HG02840 (cell line): ENCODE results near the gene KATNAL1.

Source experiments
- ATAC-seq: cut with Tn5 transposase; IDR thresholded peaks from one replicate; pipeline ENCODE4 v1.9.1; 2021; ENCODE audit warnings: mild to moderate bottlenecking, moderate library complexity, moderate number of reproducible peaks; ENCODE audit not compliant: unreplicated experiment, low FRiP score

Gene KATNAL1

DNA sequence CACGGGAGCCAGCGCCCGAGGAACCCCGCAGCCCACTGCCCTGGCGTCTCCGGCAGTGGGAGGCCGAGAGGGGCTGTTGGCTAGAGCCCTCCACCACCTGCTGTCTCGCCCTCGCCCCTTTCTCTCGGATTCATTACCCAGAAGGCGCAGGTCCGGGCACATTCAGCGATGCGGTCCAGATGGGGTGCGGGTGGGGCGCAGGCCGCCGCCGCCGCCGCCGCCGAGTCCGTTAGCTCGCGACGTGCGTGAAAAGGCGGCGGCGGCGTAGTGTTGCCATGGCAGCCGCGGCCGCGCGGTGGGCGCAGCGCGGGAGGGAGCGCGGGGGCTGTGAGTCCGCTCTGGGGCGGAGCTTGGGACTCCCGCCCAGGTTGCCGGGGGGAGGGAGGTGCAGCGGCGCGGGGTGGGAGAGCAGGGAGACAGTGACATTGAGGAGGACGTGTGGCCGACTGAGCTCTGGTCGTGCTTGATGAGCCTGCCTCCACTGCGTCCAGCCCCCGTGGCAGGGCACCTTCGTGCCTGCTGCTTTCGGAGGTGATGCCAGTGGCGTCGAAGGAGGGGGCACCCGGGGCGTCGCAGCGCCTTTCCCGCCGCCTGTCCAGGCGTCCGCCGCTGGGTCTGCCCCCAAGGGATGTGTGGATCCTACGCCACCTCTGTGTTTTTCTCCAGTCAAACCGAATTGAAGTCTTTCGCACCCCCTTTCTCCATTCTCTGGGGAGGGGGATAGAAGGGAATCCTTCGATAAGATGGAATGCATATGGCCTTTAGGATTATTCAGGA, at the start of gene KATNAL1:
KATNAL1 (minus strand) TSS at position 358 of the 777 bp plus-strand sequence. CDS start 23,774 bp downstream, outside the sequence.
- ATAC-seq: peak; percentile 43

GRCh38 chr13:30355839-30356238, 48.5 kb upstream of the KATNAL1 start:
- no peak for ATAC-seq

DNA sequence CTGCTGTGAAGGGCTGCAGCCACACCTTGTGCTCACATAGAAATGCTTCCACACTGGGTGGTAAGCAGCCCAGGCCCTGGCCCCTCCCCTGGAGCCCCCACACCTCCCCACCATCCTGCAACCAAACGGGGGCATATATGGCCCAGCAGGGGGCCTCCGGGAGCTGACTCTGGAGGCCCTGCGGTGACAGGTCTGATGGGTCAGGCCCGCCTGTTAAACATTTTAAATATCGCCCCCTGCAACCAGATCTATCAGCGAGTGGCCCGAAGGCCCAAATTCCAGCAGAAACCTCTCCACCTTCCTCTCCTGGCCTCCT, 48.0 kb upstream of the KATNAL1 start:
- no peak for ATAC-seq

GRCh38 chr13:30354493-30355383, 47.4 kb upstream of the KATNAL1 start:
- ATAC-seq: no peak

DNA sequence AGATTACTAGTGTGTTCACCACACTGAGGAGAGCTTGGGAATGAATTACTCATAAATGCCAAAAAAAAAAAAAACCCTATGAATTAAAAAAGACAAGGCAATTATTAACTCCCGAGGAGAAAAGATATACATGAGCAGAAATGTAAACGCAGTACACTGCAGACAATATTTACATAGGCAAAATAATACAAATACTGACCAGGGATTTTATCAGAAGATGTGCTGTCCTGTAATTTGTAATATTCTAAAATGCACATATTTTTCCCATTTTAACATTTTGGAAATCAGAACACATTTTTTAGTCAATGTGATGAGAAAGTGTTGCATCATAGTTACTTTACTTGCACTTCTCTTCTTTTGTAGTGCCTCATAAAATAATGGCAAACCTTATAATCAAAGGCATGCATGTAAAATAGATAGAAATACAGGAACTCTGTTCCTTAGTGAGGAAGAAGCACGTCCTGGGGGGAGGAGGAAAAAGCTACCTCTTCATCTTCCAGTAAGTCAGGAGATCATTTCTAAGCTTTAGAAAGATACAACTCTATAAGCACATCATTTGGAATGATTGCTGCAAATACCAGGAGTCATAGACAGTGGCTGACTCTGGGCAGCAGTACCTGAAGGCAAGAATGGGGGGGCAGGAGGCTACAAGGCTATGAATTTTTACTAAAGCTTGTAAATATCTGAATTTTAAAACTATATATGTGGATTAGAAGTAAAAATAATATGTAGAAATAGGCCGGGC, 46.3 kb upstream of the KATNAL1 start:
- no peak for ATAC-seq

DNA sequence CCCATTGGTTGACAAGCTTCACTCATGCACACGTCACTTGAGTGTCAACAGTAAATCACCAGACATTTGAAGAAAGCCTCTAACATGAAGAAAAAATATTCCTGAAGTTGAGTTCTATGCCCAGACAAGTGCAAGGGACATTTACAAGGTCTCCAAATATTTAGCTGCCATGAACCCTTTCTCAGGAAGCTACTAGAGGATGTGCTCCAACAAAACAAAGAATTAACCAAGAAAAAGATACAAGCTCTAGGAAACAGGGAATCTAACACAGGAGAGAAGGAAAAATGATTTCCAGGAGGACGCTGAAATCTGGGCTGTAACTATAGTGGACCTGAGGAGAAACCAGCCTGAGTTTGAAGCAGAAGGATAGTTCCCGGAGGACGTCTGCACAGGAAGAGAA, 45.7 kb upstream of the KATNAL1 start:
- ATAC-seq: no peak

DNA sequence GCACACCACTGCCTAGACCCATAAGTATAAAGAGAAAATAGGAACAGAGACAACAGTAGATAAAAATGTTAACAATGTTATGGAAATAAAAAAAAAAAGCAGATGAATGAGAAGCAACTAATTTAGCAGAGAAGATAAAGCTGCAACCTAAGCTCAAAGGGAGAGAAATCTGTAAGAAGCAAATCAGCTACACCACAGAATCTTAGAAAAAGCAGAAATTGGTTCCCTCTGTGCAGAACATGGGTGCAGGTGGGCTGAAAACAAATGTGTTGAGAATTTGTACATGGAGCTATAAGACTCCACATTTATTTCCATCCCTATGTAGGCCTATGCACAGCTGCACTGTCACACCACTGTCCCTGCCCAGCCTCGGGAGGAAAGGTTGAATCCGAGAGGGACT, 44.8 kb upstream of the KATNAL1 start:
- no peak for ATAC-seq

DNA sequence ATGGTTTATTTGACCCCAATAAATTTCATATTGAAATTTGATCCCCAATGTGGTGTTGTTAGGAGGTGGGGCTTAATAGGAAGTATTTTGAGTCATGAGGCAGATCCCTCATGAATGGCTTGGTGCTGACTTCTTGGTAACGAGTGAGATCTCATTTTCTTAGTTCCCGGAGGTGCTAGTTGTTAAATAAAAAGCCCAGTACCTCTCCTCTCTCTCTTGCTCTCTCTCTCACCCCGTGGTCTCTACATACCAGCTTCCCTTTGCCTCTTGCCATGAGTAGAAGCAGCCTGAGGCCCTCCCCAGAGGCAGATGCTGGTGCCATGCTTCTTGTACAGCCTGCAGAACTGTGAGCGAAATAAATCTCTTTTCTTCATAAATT, 39.4 kb upstream of the KATNAL1 start:
- no peak for ATAC-seq

DNA sequence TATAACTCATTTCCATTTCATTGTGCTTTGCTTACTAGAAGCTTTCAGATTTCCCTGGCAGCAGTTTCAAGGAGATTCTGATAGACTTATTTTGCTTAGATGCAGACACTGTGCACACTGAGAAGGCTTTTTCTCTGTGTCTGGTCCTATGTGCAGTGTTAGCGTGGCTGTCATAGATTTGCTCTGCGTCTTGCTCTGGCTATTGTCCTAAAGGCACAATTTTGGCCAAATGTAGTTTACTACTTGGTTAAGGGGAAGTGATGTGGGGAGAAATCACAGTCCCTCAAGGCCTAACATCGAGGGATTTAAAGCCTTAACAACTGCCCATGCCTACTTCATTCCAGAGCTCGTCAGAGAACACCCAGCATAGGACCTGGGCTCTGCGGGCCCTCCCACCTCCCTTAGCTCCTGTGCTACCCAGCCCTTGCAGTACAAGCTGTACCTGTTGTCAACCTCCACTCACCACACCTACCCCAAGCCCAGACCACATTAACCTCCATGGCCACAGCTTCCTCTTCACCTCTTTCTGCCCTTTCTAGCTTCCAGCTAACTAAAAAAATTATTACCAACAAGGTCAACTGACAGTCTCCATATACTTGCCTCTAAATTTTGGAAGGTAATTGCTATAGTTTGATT, 38.9 kb upstream of the KATNAL1 start:
- ATAC-seq: no peak

- ATAC-seq: no peak
Observed at GRCh38 chr13:30345426-30346100, 38.2 kb upstream of the KATNAL1 start.

GRCh38 chr13:30341815-30342570, 34.6 kb upstream of the KATNAL1 start:
- ATAC-seq: no peak

- ATAC-seq: no peak
Observed at GRCh38 chr13:30340331-30341250, 33.2 kb upstream of the KATNAL1 start.

DNA sequence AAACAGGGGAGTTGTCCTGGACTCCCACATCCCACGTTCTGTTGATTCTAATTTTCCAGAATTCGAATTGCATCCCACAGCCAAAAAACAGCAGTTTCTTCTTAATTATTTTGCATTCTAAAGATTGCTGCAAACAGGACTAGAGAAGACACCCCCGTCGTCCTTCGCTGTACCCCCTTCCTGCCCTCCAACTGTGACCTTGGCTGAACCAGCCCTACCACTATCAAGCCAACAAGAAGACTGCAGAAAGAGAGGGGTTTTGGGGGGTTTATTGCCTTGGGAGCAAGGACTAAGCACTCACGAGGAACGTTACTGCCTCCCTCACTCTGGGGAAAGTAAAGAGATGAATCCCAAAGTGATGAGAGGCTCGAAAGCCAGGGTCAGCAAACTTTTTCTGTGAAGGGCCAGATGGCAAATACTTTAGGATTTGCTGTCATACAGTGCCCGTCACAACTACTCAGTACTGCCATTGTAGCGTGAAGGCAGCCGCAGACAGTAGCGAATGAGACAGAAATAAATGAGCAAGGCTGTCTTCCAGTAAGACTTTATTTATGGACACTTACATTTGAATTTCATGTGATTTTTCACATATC, 32.5 kb upstream of the KATNAL1 start:
- no peak for ATAC-seq

DNA sequence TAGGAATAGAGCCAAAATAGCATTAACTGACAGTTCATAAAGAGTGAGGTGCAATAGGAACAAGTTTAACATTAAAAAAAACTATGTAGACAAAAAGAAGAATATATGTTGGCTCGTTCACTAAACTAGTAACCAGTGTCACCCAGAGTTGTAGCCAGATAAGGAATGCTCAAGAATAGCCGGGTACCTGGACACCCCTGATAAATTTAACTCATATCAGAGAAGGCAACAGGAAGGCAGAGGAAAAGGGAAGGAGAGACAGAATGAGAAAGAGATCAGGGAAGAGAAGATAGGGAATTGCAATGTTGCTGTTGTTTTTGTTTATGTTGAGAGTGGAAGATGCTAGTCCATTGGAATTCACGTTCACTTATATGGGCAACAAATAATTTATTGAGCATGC, 31.6 kb upstream of the KATNAL1 start:
- ATAC-seq: no peak

GRCh38 chr13:30338331-30338851, 31.0 kb upstream of the KATNAL1 start:
- no peak for ATAC-seq

DNA sequence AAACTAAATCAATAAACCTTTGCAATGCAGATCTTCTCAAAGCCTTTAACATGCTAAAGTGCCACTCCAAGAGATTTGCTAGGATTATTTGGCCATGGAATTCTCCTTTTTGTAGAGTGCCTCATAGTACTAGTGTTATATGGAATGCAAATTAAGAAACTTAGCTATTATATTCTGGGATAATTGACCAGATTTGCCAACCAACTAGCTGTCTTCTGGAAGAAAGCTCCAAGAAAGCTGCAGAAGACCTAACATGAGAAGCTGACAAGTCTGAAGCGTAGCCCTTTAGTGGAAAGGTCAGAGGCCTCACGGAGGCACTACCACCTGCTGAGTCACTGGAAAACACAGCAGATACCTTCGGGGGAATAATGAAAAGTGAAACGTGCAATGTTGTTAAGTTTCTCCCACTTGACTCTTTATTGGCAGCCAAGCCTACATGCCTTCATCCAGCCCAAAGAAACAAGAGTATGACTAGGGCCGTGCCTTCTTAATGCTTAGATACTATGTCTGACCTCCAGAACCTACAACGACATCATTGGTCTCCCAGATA, 29.8 kb upstream of the KATNAL1 start:
- no peak for ATAC-seq

DNA sequence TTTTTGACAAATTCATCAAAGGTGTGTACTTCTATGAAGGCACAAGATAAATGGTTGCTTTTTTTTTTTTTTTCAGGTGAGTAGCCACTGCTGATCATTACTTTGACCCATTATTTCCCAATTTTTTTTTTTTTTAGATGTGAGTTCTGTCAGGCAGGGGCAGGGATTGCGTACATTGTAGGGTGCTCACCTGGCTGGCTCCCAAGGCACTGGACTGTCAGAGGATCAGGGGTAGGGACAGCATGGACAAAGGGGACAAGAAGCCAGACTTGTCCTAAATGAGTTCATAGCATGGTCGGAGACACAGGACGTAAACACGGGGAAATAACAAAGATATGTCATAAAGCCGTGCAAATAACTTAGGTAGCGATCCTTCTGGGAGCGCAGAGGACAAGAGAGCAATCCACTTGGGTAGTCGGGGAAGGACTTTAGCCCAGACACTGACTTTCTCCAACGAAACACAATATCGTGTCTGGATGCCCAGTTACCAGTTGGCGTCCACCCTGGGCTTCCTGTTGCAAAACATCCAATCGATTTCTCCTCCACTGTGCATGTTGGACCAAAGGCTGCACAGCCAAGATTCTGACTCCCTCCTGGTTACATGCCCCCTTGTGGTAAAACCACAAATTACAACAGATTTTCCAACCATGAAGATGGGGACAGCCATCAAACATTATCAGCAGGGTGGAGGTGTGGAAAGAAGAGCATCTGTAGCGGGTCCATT, 27.5 kb upstream of the KATNAL1 start:
- no peak for ATAC-seq
